ENCODE results near the gene SFXN1. TPM values are rescaled to one million over a fixed set of nuclear protein-coding genes. Genes with fewer than 3 reads are reported as not detected.
A peak's percentile ranks its signal among the peaks of the same experiment; 100 is the strongest.

Gene SFXN1, protein sequence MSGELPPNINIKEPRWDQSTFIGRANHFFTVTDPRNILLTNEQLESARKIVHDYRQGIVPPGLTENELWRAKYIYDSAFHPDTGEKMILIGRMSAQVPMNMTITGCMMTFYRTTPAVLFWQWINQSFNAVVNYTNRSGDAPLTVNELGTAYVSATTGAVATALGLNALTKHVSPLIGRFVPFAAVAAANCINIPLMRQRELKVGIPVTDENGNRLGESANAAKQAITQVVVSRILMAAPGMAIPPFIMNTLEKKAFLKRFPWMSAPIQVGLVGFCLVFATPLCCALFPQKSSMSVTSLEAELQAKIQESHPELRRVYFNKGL
- total RNA-seq: 10 to 100 TPM; 29.2 to 30.9 TPM
- polyA plus RNA-seq (ENCODE audit: insufficient read length in 6 of 6): 10 to 100 TPM; 34.5 to 47.2 (median 40.9) TPM
- long read RNA-seq, donor 1, full-length matches to known transcripts: 11 of 11 reads
- long read RNA-seq, donor 1, partial matches to known transcripts: 0 of 11 reads
- long read RNA-seq, donor 1, other reads (novel, unspliced or antisense): 0 of 11 reads
- long read RNA-seq, donor 2, full-length matches to known transcripts: 6 of 12 reads
- long read RNA-seq, donor 2, partial matches to known transcripts: 6 of 12 reads
- long read RNA-seq, donor 2, other reads (novel, unspliced or antisense): 0 of 12 reads
- long read RNA-seq, donor 3, full-length matches to known transcripts: 4 of 4 reads
- long read RNA-seq, donor 3, partial matches to known transcripts: 0 of 4 reads
- long read RNA-seq, donor 3, other reads (novel, unspliced or antisense): 0 of 4 reads
- long read RNA-seq, donor 4, full-length matches to known transcripts: 7 of 14 reads
- long read RNA-seq, donor 4, partial matches to known transcripts: 5 of 14 reads
- long read RNA-seq, donor 4, other reads (novel, unspliced or antisense): 2 of 14 reads
- long read RNA-seq, donor 5, full-length matches to known transcripts: 4 of 4 reads
- long read RNA-seq, donor 5, partial matches to known transcripts: 0 of 4 reads
- long read RNA-seq, donor 5, other reads (novel, unspliced or antisense): 0 of 4 reads
- long read RNA-seq, donor 6, full-length matches to known transcripts: 10 of 10 reads
- long read RNA-seq, donor 6, partial matches to known transcripts: 0 of 10 reads
- long read RNA-seq, donor 6, other reads (novel, unspliced or antisense): 0 of 10 reads
- long read RNA-seq, donor 7, full-length matches to known transcripts: 6 of 27 reads
- long read RNA-seq, donor 7, partial matches to known transcripts: 21 of 27 reads
- long read RNA-seq, donor 7, other reads (novel, unspliced or antisense): 0 of 27 reads
- long read RNA-seq, donor 8, full-length matches to known transcripts: 7 of 7 reads
- long read RNA-seq, donor 8, partial matches to known transcripts: 0 of 7 reads
- long read RNA-seq, donor 8, other reads (novel, unspliced or antisense): 0 of 7 reads
- long read RNA-seq, donor 9: 0 reads
- long read RNA-seq, donor 10, full-length matches to known transcripts: 5 of 8 reads
- long read RNA-seq, donor 10, partial matches to known transcripts: 2 of 8 reads
- long read RNA-seq, donor 10, other reads (novel, unspliced or antisense): 1 of 8 reads
- long read RNA-seq, donor 11, full-length matches to known transcripts: 23 of 23 reads
- long read RNA-seq, donor 11, partial matches to known transcripts: 0 of 23 reads
- long read RNA-seq, donor 11, other reads (novel, unspliced or antisense): 0 of 23 reads
- long read RNA-seq, donor 12, full-length matches to known transcripts: 7 of 7 reads
- long read RNA-seq, donor 12, partial matches to known transcripts: 0 of 7 reads
- long read RNA-seq, donor 12, other reads (novel, unspliced or antisense): 0 of 7 reads

DNA sequence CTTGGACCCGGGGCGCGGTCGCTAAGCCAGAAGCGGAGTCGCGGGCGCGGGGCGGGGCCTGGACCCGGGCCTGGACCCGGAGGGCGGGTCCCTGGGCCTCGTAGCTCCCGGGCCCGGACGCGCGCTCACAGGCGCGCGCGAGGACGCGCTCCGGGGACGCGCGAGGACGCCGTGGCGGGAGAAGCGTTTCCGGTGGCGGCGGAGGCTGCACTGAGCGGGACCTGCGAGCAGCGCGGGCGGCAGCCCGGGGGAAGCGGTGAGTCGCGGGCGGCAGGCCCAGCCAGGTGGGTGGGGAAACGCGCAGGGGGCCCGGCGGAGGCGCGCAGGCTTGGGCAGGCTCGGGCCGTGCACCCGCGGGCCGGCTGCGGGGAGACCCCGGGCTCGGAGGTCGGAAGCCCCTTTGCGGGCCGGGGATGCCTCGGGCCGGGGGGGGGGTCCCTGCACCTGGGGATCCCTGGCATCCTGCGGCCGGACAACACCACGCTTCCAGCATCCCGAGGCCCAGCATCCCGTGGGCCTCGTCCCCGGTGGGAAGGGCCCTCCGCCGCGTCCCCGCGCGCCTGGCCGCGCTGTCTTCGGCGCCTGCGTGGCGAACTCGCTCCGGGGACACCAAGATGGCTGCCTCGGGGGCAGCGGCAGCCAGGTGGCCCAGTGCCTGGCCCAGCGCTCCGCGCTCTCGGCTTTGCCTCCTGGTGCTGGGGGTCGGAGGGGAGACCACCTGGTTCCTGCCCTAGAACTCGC is at the start of gene SFXN1:
SFXN1 (plus strand) TSS at position 177 of the 741 bp plus-strand sequence. CDS start 13,544 bp downstream, outside the sequence.
- TF ChIP-seq, protein P1, sequence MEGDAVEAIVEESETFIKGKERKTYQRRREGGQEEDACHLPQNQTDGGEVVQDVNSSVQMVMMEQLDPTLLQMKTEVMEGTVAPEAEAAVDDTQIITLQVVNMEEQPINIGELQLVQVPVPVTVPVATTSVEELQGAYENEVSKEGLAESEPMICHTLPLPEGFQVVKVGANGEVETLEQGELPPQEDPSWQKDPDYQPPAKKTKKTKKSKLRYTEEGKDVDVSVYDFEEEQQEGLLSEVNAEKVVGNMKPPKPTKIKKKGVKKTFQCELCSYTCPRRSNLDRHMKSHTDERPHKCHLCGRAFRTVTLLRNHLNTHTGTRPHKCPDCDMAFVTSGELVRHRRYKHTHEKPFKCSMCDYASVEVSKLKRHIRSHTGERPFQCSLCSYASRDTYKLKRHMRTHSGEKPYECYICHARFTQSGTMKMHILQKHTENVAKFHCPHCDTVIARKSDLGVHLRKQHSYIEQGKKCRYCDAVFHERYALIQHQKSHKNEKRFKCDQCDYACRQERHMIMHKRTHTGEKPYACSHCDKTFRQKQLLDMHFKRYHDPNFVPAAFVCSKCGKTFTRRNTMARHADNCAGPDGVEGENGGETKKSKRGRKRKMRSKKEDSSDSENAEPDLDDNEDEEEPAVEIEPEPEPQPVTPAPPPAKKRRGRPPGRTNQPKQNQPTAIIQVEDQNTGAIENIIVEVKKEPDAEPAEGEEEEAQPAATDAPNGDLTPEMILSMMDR (IDR thresholded peaks at IDR 0.05): no peak
- intact Hi-C loops (cut with DNase I): no loop called here
- H3K4me1 ChIP-seq: peaks cover 10 to 14% of the 10 kb centered on the region in 2 donors
- H3K27ac ChIP-seq: peak within 1 kb of the TSS; percentile 56 to 57
- ATAC-seq (peak; percentile 98), DNase-seq (peak; percentile 77 to 93 (median 90))
- H3K36me3 ChIP-seq: peaks cover 0 to 2% of the 10 kb centered on the region in 2 donors
- peaks cover 0 to 29% of the 10 kb centered on the region in 2 donors for H3K27me3 ChIP-seq
- peak within 1 kb of the TSS; percentile 81 to 87 for H3K4me3 ChIP-seq
- no peaks in the 10 kb centered on the region for H3K9me3 ChIP-seq

DNA sequence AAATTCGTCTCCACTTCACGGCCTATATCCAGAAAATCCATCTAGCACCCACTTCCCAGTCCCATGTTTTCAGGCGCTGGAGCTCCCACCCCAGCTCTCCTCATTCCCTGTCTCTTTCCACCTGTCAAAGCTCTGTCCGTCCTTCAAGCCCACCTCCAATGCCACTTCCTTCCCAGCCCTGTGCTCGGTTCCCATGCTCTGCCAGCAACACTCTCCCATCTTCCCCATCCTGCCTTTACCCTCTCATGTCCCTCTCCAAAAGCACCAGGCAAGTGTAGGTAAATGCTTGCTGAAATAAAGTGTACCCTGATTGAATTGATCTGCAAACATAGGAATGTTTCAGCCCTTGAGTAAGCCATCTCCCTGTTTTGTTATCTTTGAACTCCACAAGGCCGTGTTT is 43.6 kb upstream of the SFXN1 start:
- H3K27ac ChIP-seq: no peak overlapping the region
- DNase-seq (no peak), ATAC-seq (no peak)
- intact Hi-C loops (cut with DNase I): no loop called here
- no peaks in the 10 kb centered on the region for H3K4me1 ChIP-seq
- no peak overlapping the region for H3K4me3 ChIP-seq
- TF ChIP-seq, protein P1 (IDR thresholded peaks at IDR 0.05): no peak
- H3K36me3 ChIP-seq: no peaks in the 10 kb centered on the region
- peaks cover 0 to 16% of the 10 kb centered on the region in 2 donors for H3K27me3 ChIP-seq
- no peaks in the 10 kb centered on the region for H3K9me3 ChIP-seq

DNA sequence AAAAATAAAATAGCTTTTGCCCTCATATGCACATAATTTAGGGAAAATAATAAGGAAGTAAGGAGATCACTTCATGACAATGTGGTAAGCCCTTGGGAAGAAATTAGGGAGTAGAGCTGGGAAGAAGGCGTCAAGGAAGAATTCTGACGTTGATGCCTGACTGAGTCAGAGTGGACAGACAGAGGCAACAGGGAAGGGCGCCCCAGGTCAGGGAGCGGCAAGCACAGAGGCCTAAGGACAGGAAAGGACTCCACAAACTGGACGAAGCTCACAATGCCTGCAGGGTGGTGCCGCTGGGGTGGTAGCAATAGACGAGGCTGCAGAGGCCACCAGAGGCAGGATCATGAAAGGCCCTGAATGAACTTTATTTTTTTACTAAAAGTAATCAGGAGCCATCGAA is 42.0 kb upstream of the SFXN1 start:
- Histone ChIP-seq H3K27ac (no peak overlapping the region), H3K4me3 (no peak overlapping the region), H3K9me3 (no peaks in the 10 kb centered on the region), H3K4me1 (no peaks in the 10 kb centered on the region), H3K36me3 (no peaks in the 10 kb centered on the region), H3K27me3 (peaks cover 0 to 31% of the 10 kb centered on the region in 2 donors)
- ATAC-seq (no peak), DNase-seq (no peak)
- intact Hi-C loops (cut with DNase I): no loop called here
- TF ChIP-seq, protein P1 (IDR thresholded peaks at IDR 0.05): no peak
